ENCODE data around the gene MTFP1. TPM values are rescaled to one million over a fixed set of nuclear protein-coding genes. Genes with fewer than 3 reads are reported as not detected.

The MTFP1 gene
- total RNA-seq, 1 donor from 2014 or later = 20.6 TPM

DNA sequence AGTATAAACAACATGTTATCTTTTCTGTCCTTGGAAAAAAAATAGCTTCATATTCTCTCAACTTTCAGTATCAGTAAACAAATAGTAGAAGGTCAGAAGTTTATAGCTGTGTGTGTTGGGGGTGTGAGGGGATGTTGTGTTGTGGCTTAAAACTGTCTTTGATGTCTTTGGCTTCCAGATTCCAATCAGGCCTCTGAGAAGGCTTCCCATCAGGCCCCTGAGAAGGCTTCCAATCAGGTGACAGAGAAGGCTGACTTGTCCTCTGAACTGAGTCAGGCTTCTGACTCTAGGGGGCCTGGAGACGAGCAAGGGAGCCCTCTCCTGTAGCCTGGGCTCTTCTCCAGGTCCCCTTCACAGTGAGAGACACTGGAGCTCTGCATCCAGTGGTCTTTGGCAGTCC lies 9.3 kb downstream of the MTFP1 start:
- Mint-ChIP-seq H3K4me1 (ENCODE audit: unreplicated experiment) (peaks cover 9% of the 10 kb centered on the region), H3K9me3 (no peaks in the 10 kb centered on the region), H3K36me3 (no peaks in the 10 kb centered on the region), H3K27ac (no peak overlapping the region), H3K4me3 (no peak overlapping the region), H3K27me3 (peaks cover 4% of the 10 kb centered on the region)
- TF ChIP-seq, protein P1, sequence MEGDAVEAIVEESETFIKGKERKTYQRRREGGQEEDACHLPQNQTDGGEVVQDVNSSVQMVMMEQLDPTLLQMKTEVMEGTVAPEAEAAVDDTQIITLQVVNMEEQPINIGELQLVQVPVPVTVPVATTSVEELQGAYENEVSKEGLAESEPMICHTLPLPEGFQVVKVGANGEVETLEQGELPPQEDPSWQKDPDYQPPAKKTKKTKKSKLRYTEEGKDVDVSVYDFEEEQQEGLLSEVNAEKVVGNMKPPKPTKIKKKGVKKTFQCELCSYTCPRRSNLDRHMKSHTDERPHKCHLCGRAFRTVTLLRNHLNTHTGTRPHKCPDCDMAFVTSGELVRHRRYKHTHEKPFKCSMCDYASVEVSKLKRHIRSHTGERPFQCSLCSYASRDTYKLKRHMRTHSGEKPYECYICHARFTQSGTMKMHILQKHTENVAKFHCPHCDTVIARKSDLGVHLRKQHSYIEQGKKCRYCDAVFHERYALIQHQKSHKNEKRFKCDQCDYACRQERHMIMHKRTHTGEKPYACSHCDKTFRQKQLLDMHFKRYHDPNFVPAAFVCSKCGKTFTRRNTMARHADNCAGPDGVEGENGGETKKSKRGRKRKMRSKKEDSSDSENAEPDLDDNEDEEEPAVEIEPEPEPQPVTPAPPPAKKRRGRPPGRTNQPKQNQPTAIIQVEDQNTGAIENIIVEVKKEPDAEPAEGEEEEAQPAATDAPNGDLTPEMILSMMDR (conservative IDR thresholded peaks at IDR 0.05) = no peak
- no peak for DNase-seq (ENCODE audit: extremely low spot score, unreplicated experiment)

DNA sequence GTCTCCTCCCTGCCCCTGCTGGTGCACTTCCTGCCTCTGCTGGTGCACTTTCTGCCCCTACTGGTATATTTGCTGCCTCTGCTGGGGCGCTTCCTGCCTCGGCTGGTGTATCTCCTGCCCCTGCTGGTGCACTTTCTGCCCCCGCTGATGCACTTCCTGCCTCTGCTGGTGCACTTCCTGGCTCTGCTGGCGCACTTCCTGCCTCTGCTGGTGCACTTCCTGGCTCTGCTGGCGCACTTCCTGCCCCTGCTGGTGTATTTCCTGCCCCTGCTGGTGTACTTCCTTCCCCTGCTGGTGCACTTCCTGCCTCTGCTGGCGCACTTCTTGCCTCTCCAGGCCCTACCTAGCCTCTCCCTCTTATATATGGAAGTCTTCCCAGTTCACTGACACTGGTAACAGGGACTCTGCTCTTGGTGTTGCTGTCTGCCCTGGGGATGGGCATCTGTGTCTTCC lies 10.1 kb downstream of the MTFP1 start:
- H3K36me3 Mint-ChIP-seq = no peaks in the 10 kb centered on the region
- no peak for DNase-seq (ENCODE audit: extremely low spot score, unreplicated experiment)
- H3K9me3 Mint-ChIP-seq = no peaks in the 10 kb centered on the region
- TF ChIP-seq, protein P1 (conservative IDR thresholded peaks at IDR 0.05) = no peak
- H3K27ac Mint-ChIP-seq = no peak overlapping the region
- peaks cover 9% of the 10 kb centered on the region for H3K4me1 Mint-ChIP-seq (ENCODE audit: unreplicated experiment)
- H3K4me3 Mint-ChIP-seq = no peak overlapping the region
- peaks cover 7% of the 10 kb centered on the region for H3K27me3 Mint-ChIP-seq

DNA sequence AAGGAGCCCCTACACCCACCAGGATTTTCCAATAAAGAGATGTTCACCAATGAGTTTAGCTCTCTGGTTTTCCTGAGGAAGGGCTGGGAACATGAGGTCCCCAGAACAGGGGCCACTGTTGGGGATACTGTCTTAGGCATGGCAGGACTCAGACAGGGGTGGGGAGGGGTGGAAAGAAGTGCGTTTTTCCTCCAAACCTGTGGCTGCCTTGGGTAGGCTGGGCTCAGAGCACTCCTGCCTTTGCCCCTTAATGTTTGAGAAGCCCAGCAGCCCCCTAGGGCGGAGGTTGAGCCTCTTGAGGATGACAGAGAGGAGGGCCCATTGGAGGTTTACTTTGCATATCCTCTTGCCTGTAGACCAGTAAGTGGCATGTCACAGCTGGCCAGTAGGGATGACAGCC lies 10.6 kb downstream of the MTFP1 start:
- H3K27ac Mint-ChIP-seq = no peak overlapping the region
- TF ChIP-seq, protein P1 (conservative IDR thresholded peaks at IDR 0.05) = no peak

DNA sequence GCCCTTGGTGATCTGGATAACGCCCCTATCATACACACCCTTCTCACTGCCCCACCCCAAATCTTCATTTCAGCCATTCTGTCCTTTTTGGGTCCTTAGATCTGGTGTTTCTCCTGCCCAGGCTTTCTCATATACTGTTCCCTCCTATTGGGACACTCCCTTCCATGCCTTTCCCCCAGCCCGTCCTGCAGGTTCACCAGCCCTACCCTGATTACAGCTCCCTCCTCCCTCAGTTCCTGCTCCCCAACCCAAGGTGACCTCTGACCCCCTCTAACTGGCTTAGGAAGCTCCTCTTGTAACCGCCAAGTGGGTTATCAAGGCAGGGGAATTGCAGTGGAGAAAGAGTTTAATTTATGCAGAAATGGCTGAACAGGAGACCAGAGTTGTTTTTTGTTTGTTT lies 13.0 kb downstream of the MTFP1 start:
- Mint-ChIP-seq H3K4me3 (no peak overlapping the region), H3K9me3 (no peaks in the 10 kb centered on the region), H3K27ac (peak overlapping the region; percentile 15), H3K36me3 (no peaks in the 10 kb centered on the region), H3K27me3 (peaks cover 11% of the 10 kb centered on the region), H3K4me1 (ENCODE audit: unreplicated experiment) (peaks cover 15% of the 10 kb centered on the region)
- DNase-seq (ENCODE audit: extremely low spot score, unreplicated experiment) = no peak
- TF ChIP-seq, protein P1 (conservative IDR thresholded peaks at IDR 0.05) = no peak

More for the DNA sequence above, 10.6 kb downstream of the MTFP1 start:
- DNase-seq (ENCODE audit: extremely low spot score, unreplicated experiment) = no peak
- H3K9me3 Mint-ChIP-seq = no peaks in the 10 kb centered on the region
- no peak overlapping the region for H3K4me3 Mint-ChIP-seq
- H3K36me3 Mint-ChIP-seq = no peaks in the 10 kb centered on the region
- peaks cover 13% of the 10 kb centered on the region for H3K4me1 Mint-ChIP-seq (ENCODE audit: unreplicated experiment)
- peaks cover 11% of the 10 kb centered on the region for H3K27me3 Mint-ChIP-seq

DNA sequence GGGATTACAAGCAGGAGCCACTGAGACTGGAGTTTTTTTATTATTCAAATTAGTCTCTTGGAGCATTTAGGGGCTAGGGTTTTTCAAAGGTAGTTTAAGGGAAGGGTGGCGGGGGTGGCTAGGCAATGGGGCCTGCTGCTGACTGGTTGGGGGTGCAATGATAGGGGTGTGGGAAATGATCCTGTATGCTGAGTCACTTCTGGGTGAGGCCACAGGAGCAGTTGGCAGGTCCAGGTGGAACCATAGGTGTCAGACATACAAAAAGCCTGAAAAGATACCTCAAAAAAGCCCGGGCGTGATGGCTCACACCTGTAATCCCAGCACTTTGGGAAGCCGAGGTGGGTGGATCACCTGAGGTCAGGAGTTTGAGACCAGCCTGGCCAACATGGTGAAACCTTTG lies 13.7 kb downstream of the MTFP1 start:
- TF ChIP-seq, protein P1 (conservative IDR thresholded peaks at IDR 0.05) = no peak
- peaks cover 15% of the 10 kb centered on the region for H3K4me1 Mint-ChIP-seq (ENCODE audit: unreplicated experiment)
- no peaks in the 10 kb centered on the region for H3K36me3 Mint-ChIP-seq
- DNase-seq (ENCODE audit: extremely low spot score, unreplicated experiment) = no peak
- peaks cover 11% of the 10 kb centered on the region for H3K27me3 Mint-ChIP-seq
- H3K4me3 Mint-ChIP-seq = no peak overlapping the region
- no peak overlapping the region for H3K27ac Mint-ChIP-seq
- no peaks in the 10 kb centered on the region for H3K9me3 Mint-ChIP-seq

- no peaks in the 10 kb centered on the region for H3K36me3 Mint-ChIP-seq
- TF ChIP-seq, protein P1 (conservative IDR thresholded peaks at IDR 0.05) = no peak
- no peaks in the 10 kb centered on the region for H3K9me3 Mint-ChIP-seq
- no peak overlapping the region for H3K4me3 Mint-ChIP-seq
- DNase-seq (ENCODE audit: extremely low spot score, unreplicated experiment) = no peak
- no peak overlapping the region for H3K27ac Mint-ChIP-seq
- peaks cover 11% of the 10 kb centered on the region for H3K27me3 Mint-ChIP-seq
- peaks cover 15% of the 10 kb centered on the region for H3K4me1 Mint-ChIP-seq (ENCODE audit: unreplicated experiment)
Observed at GRCh38 chr22:30439836-30440235, 14.3 kb downstream of the MTFP1 start.

Data from type B pancreatic cell (in vitro differentiated cells).